ENCODE measurements around the gene COL5A3.

GRCh38 chr19:9914315-9915207 is 95.7 kb downstream of the COL5A3 start:
- TF ChIP-seq POLR2A (IDR thresholded peaks at IDR 0.05; ENCODE audit: low read length), result no peak
- no peak for TF ChIP-seq GATA1 (IDR thresholded peaks at IDR 0.05; ENCODE audit: low read depth, low read length)

All from erythroblast (primary cell).